Measurements from ENCODE around the gene ABHD17A. TPM values are rescaled to one million over a fixed set of nuclear protein-coding genes. Genes with fewer than 3 reads are reported as not detected.
A peak's percentile ranks its signal among the peaks of the same experiment; 100 is the strongest.

The ABHD17A gene
- total RNA-seq, 1 experiment from 2014 or later = 47.5 TPM

DNA sequence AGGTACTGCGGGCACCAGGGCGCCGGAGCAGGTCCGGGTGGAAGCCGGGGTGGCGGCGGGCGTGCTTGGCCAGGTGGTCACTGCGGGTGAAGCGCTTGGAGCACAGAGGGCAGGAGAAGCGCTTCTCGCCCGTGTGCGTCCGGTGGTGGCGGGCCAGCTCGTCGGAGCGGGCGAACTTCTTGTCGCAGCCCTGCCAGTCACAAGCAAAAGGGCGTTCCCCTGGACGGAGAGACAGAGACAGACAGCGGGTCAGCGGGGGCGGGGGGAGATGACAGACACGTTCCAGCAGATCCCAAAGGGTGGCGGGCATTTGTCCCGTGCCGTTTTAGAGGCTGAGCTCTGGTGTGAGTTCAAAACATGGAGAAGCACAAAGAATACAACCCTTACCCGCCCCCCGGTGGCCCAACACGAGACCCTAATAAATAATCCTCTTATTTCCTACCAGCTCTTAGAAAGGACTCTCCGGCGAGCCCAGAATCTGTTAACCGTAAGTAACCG, 30.7 kb downstream of the ABHD17A start:
- Histone ChIP-seq H4K8ac (replicated peaks; ENCODE audit: insufficient read length, low read depth, low read length) (no peak overlapping the region), H2BK120ac (ENCODE audit: low read depth, low read length, poor library complexity, severe bottlenecking) (no peak overlapping the region), H2BK12ac (ENCODE audit: insufficient read length, low read depth, low read length) (no peak overlapping the region), H2BK5ac (ENCODE audit: insufficient read length, low read length) (no peak overlapping the region), H3K23me2 (ENCODE audit: insufficient read length, low read depth, low read length, poor library complexity, severe bottlenecking) (peaks cover 6% of the 10 kb centered on the region), H3K27me3 (ENCODE audit: insufficient read depth, low read length) (no peaks in the 10 kb centered on the region), H3K56ac (ENCODE audit: insufficient read length, low read depth, low read length) (no peak overlapping the region), H4K20me1 (ENCODE audit: control insufficient read depth, insufficient read depth, insufficient read length) (no peaks in the 10 kb centered on the region), H2BK15ac (ENCODE audit: low read depth, low read length) (no peak overlapping the region), H3K9ac (ENCODE audit: extremely low read depth, insufficient read length, low read length) (no peak overlapping the region), H3T11ph (ENCODE audit: low read length) (no peak overlapping the region), H2BK20ac (ENCODE audit: low read depth, low read length, poor library complexity, severe bottlenecking) (no peak overlapping the region), H2AFZ (ENCODE audit: low read length) (no peak overlapping the region), H3K4me1 (ENCODE audit: insufficient read depth, low read length) (peaks cover 7% of the 10 kb centered on the region; the same call in 1 of the 2 replicates), H3K79me1 (ENCODE audit: insufficient read depth, low read depth, low read length, poor library complexity, severe bottlenecking) (peaks cover 11% of the 10 kb centered on the region), H3K27ac (ENCODE audit: insufficient read length, low read depth, low read length) (no peak overlapping the region), H3K9me3 (ENCODE audit: control insufficient read depth, low read depth, low read length) (no peaks in the 10 kb centered on the region), H4K91ac (ENCODE audit: insufficient read length, low read depth, low read length) (no peak overlapping the region), H3K18ac (ENCODE audit: insufficient read length, low read depth, low read length) (peak overlapping the region; percentile 22), H3K79me2 (ENCODE audit: insufficient read depth, low read length) (peaks cover 16% of the 10 kb centered on the region; the same call in 1 of the 2 replicates), H4K5ac (ENCODE audit: insufficient read length, low read depth, low read length) (no peak overlapping the region), H3K4ac (ENCODE audit: low read depth, low read length) (no peak overlapping the region), H3K4me2 (ENCODE audit: insufficient read depth, insufficient read length, low read length) (peak overlapping the region; percentile 42), H2AK5ac (ENCODE audit: insufficient read length, low read length) (no peak overlapping the region), H3K14ac (ENCODE audit: insufficient read depth, low read length) (no peak overlapping the region), H3K23ac (ENCODE audit: insufficient read length, low read depth, low read length) (no peak overlapping the region)
- Mint-ChIP-seq H3K36me3 (ENCODE audit: insufficient read depth in 1 of 3, low read depth in 3 of 3) (peaks cover 0 to 10% (median 0%) of the 10 kb centered on the region in 3 experiments; a peak in 2 of 7 replicates), H3K4me1 (peaks cover 31 to 60% of the 10 kb centered on the region in 2 experiments), H3K4me3 (peak overlapping the region; percentile 38 to 76), H3K27me3 (ENCODE audit: low read depth) (no peaks in the 10 kb centered on the region), H3K27ac (peak overlapping the region; percentile 87 to 88 (median 87); a peak in 5 of 7 replicates), H3K9me3 (no peaks in the 10 kb centered on the region)
- DNase-seq = peak; percentile 64
- TF ChIP-seq, protein P1, sequence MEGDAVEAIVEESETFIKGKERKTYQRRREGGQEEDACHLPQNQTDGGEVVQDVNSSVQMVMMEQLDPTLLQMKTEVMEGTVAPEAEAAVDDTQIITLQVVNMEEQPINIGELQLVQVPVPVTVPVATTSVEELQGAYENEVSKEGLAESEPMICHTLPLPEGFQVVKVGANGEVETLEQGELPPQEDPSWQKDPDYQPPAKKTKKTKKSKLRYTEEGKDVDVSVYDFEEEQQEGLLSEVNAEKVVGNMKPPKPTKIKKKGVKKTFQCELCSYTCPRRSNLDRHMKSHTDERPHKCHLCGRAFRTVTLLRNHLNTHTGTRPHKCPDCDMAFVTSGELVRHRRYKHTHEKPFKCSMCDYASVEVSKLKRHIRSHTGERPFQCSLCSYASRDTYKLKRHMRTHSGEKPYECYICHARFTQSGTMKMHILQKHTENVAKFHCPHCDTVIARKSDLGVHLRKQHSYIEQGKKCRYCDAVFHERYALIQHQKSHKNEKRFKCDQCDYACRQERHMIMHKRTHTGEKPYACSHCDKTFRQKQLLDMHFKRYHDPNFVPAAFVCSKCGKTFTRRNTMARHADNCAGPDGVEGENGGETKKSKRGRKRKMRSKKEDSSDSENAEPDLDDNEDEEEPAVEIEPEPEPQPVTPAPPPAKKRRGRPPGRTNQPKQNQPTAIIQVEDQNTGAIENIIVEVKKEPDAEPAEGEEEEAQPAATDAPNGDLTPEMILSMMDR (conservative IDR thresholded peaks at IDR 0.05) = no peak
- WGBS (ENCODE audit: extremely low coverage, insufficient read length, low lambda C conversion rate) = no CpG with 5 or more reads among the region's 37 CpGs
